Epithelial cell of proximal tubule (primary cell): Measurements from ENCODE around the gene SHC4. TPM values are rescaled to one million over a fixed set of nuclear protein-coding genes. Genes with fewer than 3 reads are reported as not detected.

ENCODE experiments used
- DNase-seq: peaks from one replicate; pipeline ENCODE4 v3.0.0-alpha.2; 2011; ENCODE audit warnings: low read depth
- H3K4me3 ChIP-seq: 2 replicates; pipeline ENCODE4 v1.5.1; 2011; ENCODE audit warnings: low read depth, mild to moderate bottlenecking, low read length
- CTCF ChIP-seq: conservative IDR thresholded peaks from 2 replicates; pipeline ENCODE4 v1.5.1; 2012; ENCODE audit warnings: low read depth, mild to moderate bottlenecking, low read length
- total RNA-seq: library from RNA; depleted of rRNA; stranded (reverse); fragments of >200 nt; gene quantifications from 2 replicates; pipeline ENCODE4 v1.2.3, GENCODE V29; 2015

SHC4 gene
- total RNA-seq, 1 donor from 2014 or later: 9.3 TPM

- no peak for DNase-seq
- TF ChIP-seq CTCF: no peak
- H3K4me3 ChIP-seq: no peak overlapping the region
Observed at GRCh38 chr15:48928877-48929538, 34.7 kb downstream of the SHC4 start.

- no peak for TF ChIP-seq CTCF
- no peak overlapping the region for H3K4me3 ChIP-seq
- DNase-seq: peak; percentile 33
Observed at GRCh38 chr15:48925714-48926223, 38.0 kb downstream of the SHC4 start.

- DNase-seq: no peak
- no peak for TF ChIP-seq CTCF
- H3K4me3 ChIP-seq: no peak overlapping the region
Observed at GRCh38 chr15:48924528-48925393, 39.0 kb downstream of the SHC4 start.

- no peak overlapping the region for H3K4me3 ChIP-seq
- no peak for TF ChIP-seq CTCF
- no peak for DNase-seq
Observed at GRCh38 chr15:48922046-48922445, 41.7 kb downstream of the SHC4 start.

GRCh38 chr15:48916721-48917120 lies 47.0 kb downstream of the SHC4 start:
- no peak for DNase-seq
- H3K4me3 ChIP-seq: no peak overlapping the region
- no peak for TF ChIP-seq CTCF

GRCh38 chr15:48915861-48916260 lies 47.9 kb downstream of the SHC4 start:
- no peak for DNase-seq
- H3K4me3 ChIP-seq: no peak overlapping the region
- TF ChIP-seq CTCF: no peak

GRCh38 chr15:48914717-48915116 lies 49.0 kb downstream of the SHC4 start:
- H3K4me3 ChIP-seq: no peak overlapping the region
- no peak for TF ChIP-seq CTCF
- DNase-seq: no peak
